SK-N-SH (cell line): Measurements from ENCODE around the gene ASAH2. TPM values are rescaled to one million over a fixed set of nuclear protein-coding genes. Genes with fewer than 3 reads are reported as not detected.

Experiments used
- CTCF ChIA-PET: fragments of 300-600, 350-600 bp; formaldehyde crosslinking; extraction: SDS; loops from one replicate; lab custom pipeline; 2021; lab: Yijun Ruan, JAX
- POLR2A ChIA-PET: fragments of 350-600 bp; sonication (Branson Sonifier 250); formaldehyde crosslinking; extraction: SDS; loops from one replicate; lab custom pipeline; 2020; ENCODE audit warnings: antibody characterized with exemption, inconsistent platforms; lab: Yijun Ruan, JAX
- DNase-seq: peaks from one replicate; pipeline ENCODE4 v3.0.0; 2012
- H2AFZ ChIP-seq: fragments of 200-600 bp; sonication (generic); 2 replicates; pipeline ENCODE4 v1.8.1; 2016; ENCODE audit warnings: antibody characterized with exemption, mild to moderate bottlenecking, low read depth
- H3F3A ChIP-seq: fragments of 200-600 bp; sonication (generic); replicated peaks from 2 replicates; pipeline ENCODE3; 2016; ENCODE audit warnings: antibody characterized with exemption, mild to moderate bottlenecking; ENCODE audit not compliant: insufficient read depth
- H3K27ac ChIP-seq, 2 experiments: fragments of 200-500 bp in 1 of 2; fragments of 200-600 bp in 1 of 2; sonication (Bioruptor generic) in 1 of 2; sonication (generic), shearing (Covaris generic) in 1 of 2; 2 replicates each; pipeline versions ENCODE4 v1.5.1 to v1.6.1; 2014 to 2016; ENCODE audit warnings: low read depth in 2 of 2, inconsistent platforms in 1 of 2, low read length in 1 of 2, mild to moderate bottlenecking in 1 of 2, mixed read lengths in 1 of 2
- H3K27me3 ChIP-seq: fragments of 200-600 bp; sonication (generic), shearing (Covaris generic); 2 replicates; pipeline ENCODE4 v1.6.1; 2016; ENCODE audit warnings: mixed run types; ENCODE audit not compliant: insufficient read depth
- H3K36me3 ChIP-seq, 2 experiments: fragments of 200-500 bp in 1 of 2; fragments of 200-600 bp in 1 of 2; sonication (Bioruptor generic) in 1 of 2; sonication (generic) in 1 of 2; replicated peaks in 1 of 2; 2 replicates each; pipeline versions ENCODE3 to v1.5.1; 2014 to 2016; ENCODE audit warnings: low read length in 1 of 2, mild to moderate bottlenecking in 1 of 2; ENCODE audit not compliant: insufficient read depth in 2 of 2, control insufficient read depth in 1 of 2
- H3K4me1 ChIP-seq, 2 experiments: fragments of 200-500 bp in 1 of 2; fragments of 200-600 bp in 1 of 2; sonication (Bioruptor generic) in 1 of 2; sonication (generic), shearing (Covaris generic) in 1 of 2; 2 replicates each; pipeline versions ENCODE4 v1.5.1 to v1.6.1; 2014 to 2016; ENCODE audit warnings: low read depth in 1 of 2, low read length in 1 of 2, mixed run types in 1 of 2; ENCODE audit not compliant: insufficient read depth in 2 of 2, control insufficient read depth in 1 of 2
- H3K4me2 ChIP-seq: fragments of 200-600 bp; sonication (generic), shearing (Covaris generic); 2 replicates; pipeline ENCODE4 v1.6.1; 2017; ENCODE audit warnings: mixed run types
- H3K4me3 ChIP-seq, 2 experiments: fragments of 200-500 bp in 1 of 2; fragments of 200-600 bp in 1 of 2; sonication (Bioruptor generic) in 1 of 2; sonication (generic), shearing (Covaris generic) in 1 of 2; 2 replicates each; pipeline versions ENCODE4 v1.5.1 to v1.8.1; 2014 to 2016; ENCODE audit warnings: low read depth in 2 of 2, inconsistent platforms in 1 of 2, low read length in 1 of 2, mild to moderate bottlenecking in 1 of 2, mixed read lengths in 1 of 2, moderate library complexity in 1 of 2
- H3K79me2 ChIP-seq: fragments of 200-600 bp; sonication (generic); 2 replicates; pipeline ENCODE4 v1.8.1; 2017; ENCODE audit warnings: mild to moderate bottlenecking; ENCODE audit not compliant: insufficient read depth
- H3K9ac ChIP-seq: fragments of 200-600 bp; sonication (generic); 2 replicates; pipeline ENCODE4 v1.6.1; 2017; ENCODE audit warnings: mixed run types
- H3K9me2 ChIP-seq: fragments of 200-600 bp; sonication (generic); 2 replicates; pipeline ENCODE4 v1.6.1; 2017; ENCODE audit warnings: mixed run types
- H3K9me3 ChIP-seq: fragments of 200-600 bp; sonication (generic); 2 replicates; pipeline ENCODE4 v1.6.1; 2017; ENCODE audit warnings: mixed run types, mild to moderate bottlenecking, moderate library complexity
- H4K20me1 ChIP-seq: fragments of 200-600 bp; sonication (generic); 2 replicates; pipeline ENCODE4 v1.6.1; 2017; ENCODE audit warnings: mild to moderate bottlenecking, mixed run types; ENCODE audit not compliant: insufficient read depth
- CTCF ChIP-seq: fragments of 200-600 bp; sonication (generic); IDR thresholded peaks from 2 replicates; pipeline ENCODE4 v1.6.1; 2017; ENCODE audit warnings: antibody characterized with exemption, mild to moderate bottlenecking, moderate library complexity
- ELF1 ChIP-seq: IDR thresholded peaks from 2 replicates; pipeline ENCODE4 v1.4.0; 2012
- EZH2phosphoT487 ChIP-seq: fragments of 200-600 bp; sonication (generic); IDR thresholded peaks from 2 replicates; pipeline ENCODE4 v1.6.1; 2017; ENCODE audit warnings: low read depth, mixed run types, mild to moderate bottlenecking, antibody characterized with exemption, moderate library complexity, borderline replicate concordance
- FOXJ3 ChIP-seq: sonication (generic); formaldehyde crosslinking; IDR thresholded peaks from 2 replicates; pipeline ENCODE4 v1.5.1; 2020; ENCODE audit warnings: mild to moderate bottlenecking, missing genetic modification reagents
- GABPA ChIP-seq: IDR thresholded peaks from 2 replicates; pipeline ENCODE4 v1.4.0; 2012; ENCODE audit warnings: low read depth, mild to moderate bottlenecking
- GATA2 ChIP-seq: sonication (generic); formaldehyde crosslinking; IDR thresholded peaks from 2 replicates; pipeline ENCODE4 v1.5.0; 2020; ENCODE audit warnings: mild to moderate bottlenecking, missing genetic modification reagents
- JUND ChIP-seq: IDR thresholded peaks from 2 replicates; pipeline ENCODE4 v1.4.0; 2012
- MEF2A ChIP-seq: IDR thresholded peaks from 2 replicates; pipeline ENCODE4 v1.4.0; 2012; ENCODE audit warnings: low read depth, borderline replicate concordance
- NFIC ChIP-seq: IDR thresholded peaks from 2 replicates; pipeline ENCODE4 v1.4.0; 2012; ENCODE audit warnings: borderline replicate concordance
- NRF1 ChIP-seq: IDR thresholded peaks from 2 replicates; pipeline ENCODE4 v1.6.1; 2012; ENCODE audit warnings: low read depth, mild to moderate bottlenecking, low read length
- PBX3 ChIP-seq: IDR thresholded peaks from 2 replicates; pipeline ENCODE4; 2012
- RAD21 ChIP-seq: IDR thresholded peaks from 2 replicates; pipeline ENCODE4 v1.6.1; 2012; ENCODE audit warnings: mild to moderate bottlenecking, low read length
- RFX5 ChIP-seq: IDR thresholded peaks from 2 replicates; pipeline ENCODE4 v1.6.1; 2012; ENCODE audit warnings: mild to moderate bottlenecking, improper control_type of control experiment, low read length
- SIN3A ChIP-seq: IDR thresholded peaks from 2 replicates; pipeline ENCODE4 v1.6.1; 2012; ENCODE audit warnings: low read depth, mild to moderate bottlenecking, low read length, moderate library complexity, borderline replicate concordance
- SMC3 ChIP-seq: IDR thresholded peaks from 2 replicates; pipeline ENCODE4 v1.6.1; 2012; ENCODE audit warnings: low read depth, low read length, improper control_type of control experiment
- TAF1 ChIP-seq: IDR thresholded peaks from 2 replicates; pipeline ENCODE4 v1.6.1; 2012; ENCODE audit warnings: low read depth, mild to moderate bottlenecking, low read length, moderate library complexity, borderline replicate concordance
- TCF12 ChIP-seq: IDR thresholded peaks from 2 replicates; pipeline ENCODE4 v1.4.0; 2012
- WGBS: methylation state at CpG from one replicate; pipeline ENCODE4 v1.1.6; 2017; ENCODE audit warnings: low lambda C conversion rate; 5-methylcytosine and 5-hydroxymethylcytosine counted together
- polyA plus RNA-seq, 3 experiments: library from polyadenylated mRNA; depleted of rRNA; stranded (reverse); fragments of >200 nt; gene quantifications; 2 replicates each; pipeline ENCODE4 v1.2.3, GENCODE V29; 2012
- TF ChIP-seq, protein P1 (sequence below): IDR thresholded peaks from 2 replicates; pipeline ENCODE4 v1.4.0; 2012; ENCODE audit warnings: low read depth, borderline replicate concordance
- TF ChIP-seq, protein P2 (sequence below): IDR thresholded peaks from 2 replicates; pipeline ENCODE4 v1.4.0; 2012; ENCODE audit warnings: low read depth, borderline replicate concordance
- TF ChIP-seq, protein P3 (sequence below): IDR thresholded peaks from 2 replicates; pipeline ENCODE4 v1.4.0; 2012; ENCODE audit warnings: low read depth

The ASAH2 gene
- polyA plus RNA-seq, 1 of the 3 experiments (the other 2 are of a cell fraction) = 1.8 TPM

DNA sequence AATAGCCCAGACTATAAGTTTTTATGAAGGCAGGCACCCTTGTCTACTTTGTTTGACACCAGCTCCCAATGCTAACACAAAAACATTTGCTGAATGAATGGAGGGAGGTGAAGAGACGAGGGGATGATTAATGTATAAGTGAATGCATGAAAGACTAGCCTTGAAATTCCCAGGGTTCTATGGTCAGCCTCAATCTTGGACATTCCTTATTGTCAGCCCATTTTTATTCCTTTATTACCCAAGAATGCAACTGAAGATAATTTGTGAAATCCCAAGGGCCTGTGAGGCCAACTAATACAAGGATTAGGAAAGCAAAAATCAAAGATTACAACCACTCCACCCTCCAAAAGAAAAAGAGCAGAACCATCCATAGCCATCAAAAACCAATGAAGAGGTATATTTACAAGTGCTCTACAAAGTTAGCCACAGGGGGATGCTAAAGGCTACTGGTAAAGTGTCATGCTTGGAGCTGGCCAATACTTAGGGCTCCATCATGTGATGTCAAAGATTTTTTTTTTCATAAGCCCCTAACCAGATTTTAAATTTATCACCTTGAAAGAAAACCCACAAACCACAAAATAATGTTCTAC, 40.0 kb upstream of the ASAH2 start:
- Histone ChIP-seq H3K79me2 (no peaks in the 10 kb centered on the region), H3K9me3 (no peaks in the 10 kb centered on the region), H3K4me3 (no peak overlapping the region), H3K9me2 (no peaks in the 10 kb centered on the region), H3K4me2 (no peak overlapping the region), H3K27ac (no peak overlapping the region), H2AFZ (no peak overlapping the region), H3K27me3 (no peaks in the 10 kb centered on the region), H3F3A (no peaks in the 10 kb centered on the region), H3K4me1 (no peaks in the 10 kb centered on the region), H3K9ac (no peak overlapping the region), H3K36me3 (no peaks in the 10 kb centered on the region), H4K20me1 (no peaks in the 10 kb centered on the region)
- ChIA-PET CTCF (no interaction called here), POLR2A (no interaction called here)
- DNase-seq = no peak
- 5% methylated on average over 1 of the region's 1 CpG for WGBS
- TF ChIP-seq ELF1 = no peak
- TF ChIP-seq CTCF = peak; percentile 43
- no peak for TF ChIP-seq TCF12

- no peaks in the 10 kb centered on the region for H4K20me1 ChIP-seq
- no peak for DNase-seq
- no peaks in the 10 kb centered on the region for H3K79me2 ChIP-seq
- no peak overlapping the region for H3K27ac ChIP-seq
- TF ChIP-seq, protein P1, sequence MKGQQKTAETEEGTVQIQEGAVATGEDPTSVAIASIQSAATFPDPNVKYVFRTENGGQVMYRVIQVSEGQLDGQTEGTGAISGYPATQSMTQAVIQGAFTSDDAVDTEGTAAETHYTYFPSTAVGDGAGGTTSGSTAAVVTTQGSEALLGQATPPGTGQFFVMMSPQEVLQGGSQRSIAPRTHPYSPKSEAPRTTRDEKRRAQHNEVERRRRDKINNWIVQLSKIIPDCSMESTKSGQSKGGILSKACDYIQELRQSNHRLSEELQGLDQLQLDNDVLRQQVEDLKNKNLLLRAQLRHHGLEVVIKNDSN = no peak
- TF ChIP-seq JUND = no peak
- TF ChIP-seq MEF2A = no peak
- TF ChIP-seq, protein P2, sequence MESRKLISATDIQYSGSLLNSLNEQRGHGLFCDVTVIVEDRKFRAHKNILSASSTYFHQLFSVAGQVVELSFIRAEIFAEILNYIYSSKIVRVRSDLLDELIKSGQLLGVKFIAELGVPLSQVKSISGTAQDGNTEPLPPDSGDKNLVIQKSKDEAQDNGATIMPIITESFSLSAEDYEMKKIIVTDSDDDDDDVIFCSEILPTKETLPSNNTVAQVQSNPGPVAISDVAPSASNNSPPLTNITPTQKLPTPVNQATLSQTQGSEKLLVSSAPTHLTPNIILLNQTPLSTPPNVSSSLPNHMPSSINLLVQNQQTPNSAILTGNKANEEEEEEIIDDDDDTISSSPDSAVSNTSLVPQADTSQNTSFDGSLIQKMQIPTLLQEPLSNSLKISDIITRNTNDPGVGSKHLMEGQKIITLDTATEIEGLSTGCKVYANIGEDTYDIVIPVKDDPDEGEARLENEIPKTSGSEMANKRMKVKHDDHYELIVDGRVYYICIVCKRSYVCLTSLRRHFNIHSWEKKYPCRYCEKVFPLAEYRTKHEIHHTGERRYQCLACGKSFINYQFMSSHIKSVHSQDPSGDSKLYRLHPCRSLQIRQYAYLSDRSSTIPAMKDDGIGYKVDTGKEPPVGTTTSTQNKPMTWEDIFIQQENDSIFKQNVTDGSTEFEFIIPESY = no peak
- no peak for TF ChIP-seq GABPA
- no peak for TF ChIP-seq EZH2phosphoT487
- TF ChIP-seq ELF1 = no peak
- TF ChIP-seq GATA2 (CRISPR knock-in tag) = no peak
- TF ChIP-seq TCF12 = no peak
- no peak for TF ChIP-seq RAD21
- no peak for TF ChIP-seq FOXJ3 (CRISPR knock-in tag)
- no peak for TF ChIP-seq PBX3
- TF ChIP-seq RFX5 = no peak
- TF ChIP-seq TAF1 = no peak
- TF ChIP-seq, protein P3, sequence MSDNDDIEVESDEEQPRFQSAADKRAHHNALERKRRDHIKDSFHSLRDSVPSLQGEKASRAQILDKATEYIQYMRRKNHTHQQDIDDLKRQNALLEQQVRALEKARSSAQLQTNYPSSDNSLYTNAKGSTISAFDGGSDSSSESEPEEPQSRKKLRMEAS = no peak
- no peak for TF ChIP-seq NFIC
- no peak for TF ChIP-seq SMC3
- TF ChIP-seq CTCF = no peak
- no peak for TF ChIP-seq NRF1
- no peak for TF ChIP-seq SIN3A
- H3F3A ChIP-seq = no peaks in the 10 kb centered on the region
- H3K9ac ChIP-seq = no peak overlapping the region
- no peaks in the 10 kb centered on the region for H3K27me3 ChIP-seq
- no peaks in the 10 kb centered on the region for H3K9me2 ChIP-seq
- H3K4me1 ChIP-seq = no peaks in the 10 kb centered on the region
- ChIA-PET POLR2A (no interaction called here), CTCF (no interaction called here)
- H3K36me3 ChIP-seq = no peaks in the 10 kb centered on the region
- no peak overlapping the region for H3K4me3 ChIP-seq
- no peaks in the 10 kb centered on the region for H3K9me3 ChIP-seq
- 47% methylated on average over 6 of the region's 6 CpGs for WGBS
- H3K4me2 ChIP-seq = no peak overlapping the region
- H2AFZ ChIP-seq = no peak overlapping the region
Measured at GRCh38 chr10:50289196-50289595, 37.9 kb upstream of the ASAH2 start.
